ENCODE measurements around the gene ADAP2. TPM values are rescaled to one million over a fixed set of nuclear protein-coding genes. Genes with fewer than 3 reads are reported as not detected.

Gene ADAP2
- total and polyA plus RNA-seq, 2 of the 8 experiments (the other 6 are each of a cell fraction or from before 2014, with no cell fraction given): 0.76 to 1.1 TPM

DNA sequence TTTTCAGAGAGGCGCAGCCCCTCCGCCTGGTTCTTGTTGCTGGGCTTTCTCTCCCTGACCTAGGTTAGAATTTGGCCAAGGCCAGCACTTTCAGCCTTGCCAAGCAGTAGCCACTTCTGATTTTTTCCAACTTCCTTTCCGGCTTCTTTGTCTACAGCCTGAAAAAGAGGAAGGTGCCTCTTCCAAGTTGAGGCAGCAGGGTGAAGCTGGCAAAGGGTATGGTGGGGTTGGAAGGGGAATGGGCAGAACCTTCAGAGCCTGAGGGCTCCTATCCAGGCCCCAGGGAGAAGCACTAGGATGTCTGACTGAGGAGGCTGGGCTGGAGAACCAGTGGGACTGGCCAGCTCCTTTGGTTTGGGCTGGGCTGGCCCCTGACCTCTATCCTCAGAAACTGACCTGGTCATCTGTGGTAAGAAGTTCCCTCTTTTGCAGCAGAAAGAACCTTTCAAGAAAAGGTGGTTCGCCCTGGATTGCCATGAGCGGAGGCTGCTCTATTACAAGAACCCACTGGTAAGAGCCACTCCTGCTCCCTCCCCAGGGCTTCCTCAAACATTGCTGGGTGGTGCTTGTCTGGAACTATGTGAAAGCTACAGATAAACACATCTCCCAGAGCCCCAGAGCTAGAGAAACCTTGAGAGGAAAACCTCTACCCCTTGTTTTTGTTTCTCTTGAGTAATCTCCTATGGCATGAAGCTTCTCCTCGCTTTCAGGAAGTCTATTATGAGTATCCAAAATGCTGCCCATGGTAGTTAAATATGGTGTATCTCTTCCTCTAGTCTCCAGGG lies 32.5 kb downstream of the ADAP2 start (continued):
- TF ChIP-seq, protein P1, sequence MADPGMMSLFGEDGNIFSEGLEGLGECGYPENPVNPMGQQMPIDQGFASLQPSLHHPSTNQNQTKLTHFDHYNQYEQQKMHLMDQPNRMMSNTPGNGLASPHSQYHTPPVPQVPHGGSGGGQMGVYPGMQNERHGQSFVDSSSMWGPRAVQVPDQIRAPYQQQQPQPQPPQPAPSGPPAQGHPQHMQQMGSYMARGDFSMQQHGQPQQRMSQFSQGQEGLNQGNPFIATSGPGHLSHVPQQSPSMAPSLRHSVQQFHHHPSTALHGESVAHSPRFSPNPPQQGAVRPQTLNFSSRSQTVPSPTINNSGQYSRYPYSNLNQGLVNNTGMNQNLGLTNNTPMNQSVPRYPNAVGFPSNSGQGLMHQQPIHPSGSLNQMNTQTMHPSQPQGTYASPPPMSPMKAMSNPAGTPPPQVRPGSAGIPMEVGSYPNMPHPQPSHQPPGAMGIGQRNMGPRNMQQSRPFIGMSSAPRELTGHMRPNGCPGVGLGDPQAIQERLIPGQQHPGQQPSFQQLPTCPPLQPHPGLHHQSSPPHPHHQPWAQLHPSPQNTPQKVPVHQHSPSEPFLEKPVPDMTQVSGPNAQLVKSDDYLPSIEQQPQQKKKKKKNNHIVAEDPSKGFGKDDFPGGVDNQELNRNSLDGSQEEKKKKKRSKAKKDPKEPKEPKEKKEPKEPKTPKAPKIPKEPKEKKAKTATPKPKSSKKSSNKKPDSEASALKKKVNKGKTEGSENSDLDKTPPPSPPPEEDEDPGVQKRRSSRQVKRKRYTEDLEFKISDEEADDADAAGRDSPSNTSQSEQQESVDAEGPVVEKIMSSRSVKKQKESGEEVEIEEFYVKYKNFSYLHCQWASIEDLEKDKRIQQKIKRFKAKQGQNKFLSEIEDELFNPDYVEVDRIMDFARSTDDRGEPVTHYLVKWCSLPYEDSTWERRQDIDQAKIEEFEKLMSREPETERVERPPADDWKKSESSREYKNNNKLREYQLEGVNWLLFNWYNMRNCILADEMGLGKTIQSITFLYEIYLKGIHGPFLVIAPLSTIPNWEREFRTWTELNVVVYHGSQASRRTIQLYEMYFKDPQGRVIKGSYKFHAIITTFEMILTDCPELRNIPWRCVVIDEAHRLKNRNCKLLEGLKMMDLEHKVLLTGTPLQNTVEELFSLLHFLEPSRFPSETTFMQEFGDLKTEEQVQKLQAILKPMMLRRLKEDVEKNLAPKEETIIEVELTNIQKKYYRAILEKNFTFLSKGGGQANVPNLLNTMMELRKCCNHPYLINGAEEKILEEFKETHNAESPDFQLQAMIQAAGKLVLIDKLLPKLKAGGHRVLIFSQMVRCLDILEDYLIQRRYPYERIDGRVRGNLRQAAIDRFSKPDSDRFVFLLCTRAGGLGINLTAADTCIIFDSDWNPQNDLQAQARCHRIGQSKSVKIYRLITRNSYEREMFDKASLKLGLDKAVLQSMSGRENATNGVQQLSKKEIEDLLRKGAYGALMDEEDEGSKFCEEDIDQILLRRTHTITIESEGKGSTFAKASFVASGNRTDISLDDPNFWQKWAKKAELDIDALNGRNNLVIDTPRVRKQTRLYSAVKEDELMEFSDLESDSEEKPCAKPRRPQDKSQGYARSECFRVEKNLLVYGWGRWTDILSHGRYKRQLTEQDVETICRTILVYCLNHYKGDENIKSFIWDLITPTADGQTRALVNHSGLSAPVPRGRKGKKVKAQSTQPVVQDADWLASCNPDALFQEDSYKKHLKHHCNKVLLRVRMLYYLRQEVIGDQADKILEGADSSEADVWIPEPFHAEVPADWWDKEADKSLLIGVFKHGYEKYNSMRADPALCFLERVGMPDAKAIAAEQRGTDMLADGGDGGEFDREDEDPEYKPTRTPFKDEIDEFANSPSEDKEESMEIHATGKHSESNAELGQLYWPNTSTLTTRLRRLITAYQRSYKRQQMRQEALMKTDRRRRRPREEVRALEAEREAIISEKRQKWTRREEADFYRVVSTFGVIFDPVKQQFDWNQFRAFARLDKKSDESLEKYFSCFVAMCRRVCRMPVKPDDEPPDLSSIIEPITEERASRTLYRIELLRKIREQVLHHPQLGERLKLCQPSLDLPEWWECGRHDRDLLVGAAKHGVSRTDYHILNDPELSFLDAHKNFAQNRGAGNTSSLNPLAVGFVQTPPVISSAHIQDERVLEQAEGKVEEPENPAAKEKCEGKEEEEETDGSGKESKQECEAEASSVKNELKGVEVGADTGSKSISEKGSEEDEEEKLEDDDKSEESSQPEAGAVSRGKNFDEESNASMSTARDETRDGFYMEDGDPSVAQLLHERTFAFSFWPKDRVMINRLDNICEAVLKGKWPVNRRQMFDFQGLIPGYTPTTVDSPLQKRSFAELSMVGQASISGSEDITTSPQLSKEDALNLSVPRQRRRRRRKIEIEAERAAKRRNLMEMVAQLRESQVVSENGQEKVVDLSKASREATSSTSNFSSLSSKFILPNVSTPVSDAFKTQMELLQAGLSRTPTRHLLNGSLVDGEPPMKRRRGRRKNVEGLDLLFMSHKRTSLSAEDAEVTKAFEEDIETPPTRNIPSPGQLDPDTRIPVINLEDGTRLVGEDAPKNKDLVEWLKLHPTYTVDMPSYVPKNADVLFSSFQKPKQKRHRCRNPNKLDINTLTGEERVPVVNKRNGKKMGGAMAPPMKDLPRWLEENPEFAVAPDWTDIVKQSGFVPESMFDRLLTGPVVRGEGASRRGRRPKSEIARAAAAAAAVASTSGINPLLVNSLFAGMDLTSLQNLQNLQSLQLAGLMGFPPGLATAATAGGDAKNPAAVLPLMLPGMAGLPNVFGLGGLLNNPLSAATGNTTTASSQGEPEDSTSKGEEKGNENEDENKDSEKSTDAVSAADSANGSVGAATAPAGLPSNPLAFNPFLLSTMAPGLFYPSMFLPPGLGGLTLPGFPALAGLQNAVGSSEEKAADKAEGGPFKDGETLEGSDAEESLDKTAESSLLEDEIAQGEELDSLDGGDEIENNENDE (IDR thresholded peaks at IDR 0.05; ENCODE audit: insufficient replicate concordance, low read length): no peak
- no peak for TF ChIP-seq RXRA (IDR thresholded peaks at IDR 0.05; ENCODE audit: insufficient read depth, low read depth, low read length)
- TF ChIP-seq BACH1 (IDR thresholded peaks at IDR 0.05; ENCODE audit: low read length): no peak
- no peak for TF ChIP-seq SIRT6 (IDR thresholded peaks at IDR 0.05; ENCODE audit: low read length)
- TF ChIP-seq RAD21 (IDR thresholded peaks at IDR 0.05 in 1 of 2, conservative IDR thresholded peaks at IDR 0.05 in 1 of 2; ENCODE audit: low read depth in 2 of 2, low read length in 2 of 2): no peak
- TF ChIP-seq SP4 (IDR thresholded peaks at IDR 0.05; ENCODE audit: low read length): no peak
- no peak for TF ChIP-seq RFX5 (IDR thresholded peaks at IDR 0.05; ENCODE audit: borderline replicate concordance, low read depth, low read length)
- TF ChIP-seq JUND (IDR thresholded peaks at IDR 0.05; ENCODE audit: low read length): no peak
- no peak for TF ChIP-seq SAP30 (IDR thresholded peaks at IDR 0.05; ENCODE audit: insufficient read depth, insufficient replicate concordance, low read length)

Data from H1 (cell line).